ENCODE data around the gene MAK.

MAK gene

DNA sequence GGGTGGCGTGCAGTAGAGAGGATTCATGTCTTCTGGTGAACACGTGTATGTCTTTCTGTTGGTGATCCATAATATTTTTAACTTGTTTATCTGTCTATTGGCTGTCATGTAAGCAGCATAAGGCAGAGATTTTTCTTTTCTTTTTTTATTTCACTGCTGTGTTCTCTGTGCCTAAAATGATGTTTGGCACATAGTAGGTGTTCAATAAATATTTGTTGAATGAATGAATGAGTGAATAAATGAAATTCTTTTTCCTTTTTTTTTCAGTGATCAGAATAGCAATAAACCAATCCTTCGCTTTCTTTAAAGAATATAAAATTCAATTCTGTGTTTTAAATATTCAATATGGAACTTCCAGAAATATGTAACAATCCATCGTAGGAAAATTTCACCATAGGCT lies 30.0 kb downstream of the MAK start:
- H2AFZ ChIP-seq (ENCODE audit: insufficient read depth, low read length, poor library complexity): no peak overlapping the region
- no peak overlapping the region for H3K4ac ChIP-seq (ENCODE audit: low read depth, low read length)
- no peak overlapping the region for H3K23ac ChIP-seq (ENCODE audit: low read length)
- H3K4me3 ChIP-seq (ENCODE audit: low read depth, low read length): no peak overlapping the region
- H2BK12ac ChIP-seq (ENCODE audit: low read length): no peak overlapping the region
- H3K18ac ChIP-seq (ENCODE audit: low read length): no peak overlapping the region
- H3K4me2 ChIP-seq (ENCODE audit: low read length): no peak overlapping the region
- H3K9me3 ChIP-seq (ENCODE audit: insufficient read depth, low read depth, low read length): no peaks in the 10 kb centered on the region
- H3K36me3 ChIP-seq (ENCODE audit: control insufficient read depth in 1 of 2, insufficient read depth in 2 of 2, low read length in 2 of 2): no peaks in the 10 kb centered on the region
- H3K79me2 ChIP-seq (ENCODE audit: control insufficient read depth, insufficient read depth, low read length, poor library complexity): no peaks in the 10 kb centered on the region
- H3K79me1 ChIP-seq (ENCODE audit: low read length): no peaks in the 10 kb centered on the region
- no peaks in the 10 kb centered on the region for H3K27me3 ChIP-seq (ENCODE audit: insufficient read depth, low read length)
- no CpG with 5 or more reads among the region's 4 CpGs for WGBS (ENCODE audit: extremely low coverage, insufficient coverage, insufficient read length)
- H4K8ac ChIP-seq (ENCODE audit: low read depth, low read length): no peak overlapping the region
- H4K91ac ChIP-seq (ENCODE audit: low read depth, low read length): no peak overlapping the region
- no peak overlapping the region for H2AK5ac ChIP-seq (ENCODE audit: low read length)
- no peak overlapping the region for H2BK5ac ChIP-seq (ENCODE audit: low read depth, low read length, poor library complexity)
- no peak overlapping the region for H3K27ac ChIP-seq (ENCODE audit: low read depth, low read length)
- H4K12ac ChIP-seq (ENCODE audit: low read depth, low read length): no peak overlapping the region
- no peak for DNase-seq
- no peak overlapping the region for H3K14ac ChIP-seq (ENCODE audit: low read length)
- H3K4me1 ChIP-seq (ENCODE audit: control insufficient read depth in 1 of 2, insufficient read depth in 2 of 2, low read length in 2 of 2): no peaks in the 10 kb centered on the region
- no peak overlapping the region for H3K9ac ChIP-seq (ENCODE audit: low read length)
- no peak overlapping the region for H2BK120ac ChIP-seq (ENCODE audit: insufficient read depth, low read length, poor library complexity)

DNA sequence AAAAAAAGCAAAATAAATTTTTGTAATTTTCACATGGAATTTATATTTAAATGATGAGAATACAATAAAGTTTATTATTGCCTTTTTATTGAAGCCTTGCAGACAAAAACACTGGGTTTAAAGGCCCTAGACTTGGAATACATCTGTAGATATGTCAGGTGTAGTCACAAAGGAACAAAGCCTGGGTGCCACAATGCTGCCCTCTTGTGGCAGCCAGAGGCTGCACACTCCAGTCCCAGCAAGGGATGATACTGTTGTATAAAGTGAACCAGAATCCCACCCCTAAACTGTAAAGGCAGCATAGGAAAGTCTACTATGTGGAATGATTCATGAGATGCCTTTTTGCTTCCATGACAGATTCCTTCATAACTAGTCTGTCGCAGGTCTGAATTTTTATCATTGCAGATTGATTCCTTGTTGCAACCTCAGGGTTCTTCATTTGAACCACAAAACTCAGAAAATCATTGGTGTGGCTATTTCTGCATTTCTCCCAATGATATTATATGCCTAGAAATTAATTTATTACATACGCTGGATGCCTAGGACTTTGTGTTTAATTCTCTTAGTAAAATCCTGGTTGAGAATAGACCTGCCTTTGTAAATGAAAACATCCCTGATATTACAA lies 37.0 kb downstream of the MAK start:
- Histone ChIP-seq H3K79me2 (ENCODE audit: control insufficient read depth, insufficient read depth, low read length, poor library complexity) (no peaks in the 10 kb centered on the region), H3K23ac (ENCODE audit: low read length) (no peak overlapping the region), H3K79me1 (ENCODE audit: low read length) (no peaks in the 10 kb centered on the region), H3K4me2 (ENCODE audit: low read length) (no peak overlapping the region), H3K4me3 (ENCODE audit: low read depth, low read length) (no peak overlapping the region), H2AK5ac (ENCODE audit: low read length) (no peak overlapping the region), H3K4me1 (ENCODE audit: control insufficient read depth in 1 of 2, insufficient read depth in 2 of 2, low read length in 2 of 2) (no peaks in the 10 kb centered on the region), H2AFZ (ENCODE audit: insufficient read depth, low read length, poor library complexity) (no peak overlapping the region), H3K9ac (ENCODE audit: low read length) (no peak overlapping the region), H2BK120ac (ENCODE audit: insufficient read depth, low read length, poor library complexity) (no peak overlapping the region), H3K9me3 (ENCODE audit: insufficient read depth, low read depth, low read length) (no peaks in the 10 kb centered on the region), H3K14ac (ENCODE audit: low read length) (no peak overlapping the region), H3K27ac (ENCODE audit: low read depth, low read length) (no peak overlapping the region), H3K27me3 (ENCODE audit: insufficient read depth, low read length) (no peaks in the 10 kb centered on the region), H4K12ac (ENCODE audit: low read depth, low read length) (no peak overlapping the region), H3K4ac (ENCODE audit: low read depth, low read length) (no peak overlapping the region), H2BK5ac (ENCODE audit: low read depth, low read length, poor library complexity) (no peak overlapping the region), H4K8ac (ENCODE audit: low read depth, low read length) (no peak overlapping the region), H3K18ac (ENCODE audit: low read length) (no peak overlapping the region), H3K36me3 (ENCODE audit: control insufficient read depth in 1 of 2, insufficient read depth in 2 of 2, low read length in 2 of 2) (peaks cover 0 to 2% of the 10 kb centered on the region in 2 experiments), H2BK12ac (ENCODE audit: low read length) (no peak overlapping the region), H4K91ac (ENCODE audit: low read depth, low read length) (no peak overlapping the region)
- no CpG with 5 or more reads among the region's 2 CpGs for WGBS (ENCODE audit: extremely low coverage, insufficient coverage, insufficient read length)
- peak; percentile 49 to 80 for DNase-seq

DNA sequence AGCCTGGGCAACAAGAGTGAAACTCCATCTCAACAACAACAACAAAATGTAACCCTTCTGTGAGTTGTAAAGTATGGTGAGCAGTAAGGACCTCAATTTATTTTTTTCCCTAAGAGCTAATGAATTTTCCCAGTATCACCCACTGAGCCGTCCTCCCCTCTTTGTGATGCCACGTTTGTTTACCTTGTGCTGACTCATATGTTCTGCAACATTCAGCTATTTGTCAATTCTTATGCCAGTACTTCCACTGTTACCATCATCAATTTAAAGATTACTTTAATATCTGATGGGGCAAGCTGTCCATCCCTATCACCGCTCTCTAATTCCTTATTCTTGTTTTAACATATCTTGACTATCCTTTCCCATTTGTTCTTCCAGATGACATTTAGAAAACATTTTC lies 37.5 kb downstream of the MAK start:
- Histone ChIP-seq H3K4ac (ENCODE audit: low read depth, low read length) (no peak overlapping the region), H3K79me2 (ENCODE audit: control insufficient read depth, insufficient read depth, low read length, poor library complexity) (no peaks in the 10 kb centered on the region), H3K4me2 (ENCODE audit: low read length) (no peak overlapping the region), H3K27ac (ENCODE audit: low read depth, low read length) (no peak overlapping the region), H2AK5ac (ENCODE audit: low read length) (no peak overlapping the region), H3K9me3 (ENCODE audit: insufficient read depth, low read depth, low read length) (no peaks in the 10 kb centered on the region), H4K8ac (ENCODE audit: low read depth, low read length) (no peak overlapping the region), H3K79me1 (ENCODE audit: low read length) (no peaks in the 10 kb centered on the region), H2AFZ (ENCODE audit: insufficient read depth, low read length, poor library complexity) (no peak overlapping the region), H3K4me1 (ENCODE audit: control insufficient read depth in 1 of 2, insufficient read depth in 2 of 2, low read length in 2 of 2) (no peaks in the 10 kb centered on the region), H3K9ac (ENCODE audit: low read length) (no peak overlapping the region), H3K4me3 (ENCODE audit: low read depth, low read length) (no peak overlapping the region), H2BK12ac (ENCODE audit: low read length) (no peak overlapping the region), H4K91ac (ENCODE audit: low read depth, low read length) (no peak overlapping the region), H3K36me3 (ENCODE audit: control insufficient read depth in 1 of 2, insufficient read depth in 2 of 2, low read length in 2 of 2) (peaks cover 0 to 3% of the 10 kb centered on the region in 2 experiments), H3K27me3 (ENCODE audit: insufficient read depth, low read length) (no peaks in the 10 kb centered on the region), H2BK5ac (ENCODE audit: low read depth, low read length, poor library complexity) (no peak overlapping the region), H4K12ac (ENCODE audit: low read depth, low read length) (no peak overlapping the region), H2BK120ac (ENCODE audit: insufficient read depth, low read length, poor library complexity) (no peak overlapping the region), H3K18ac (ENCODE audit: low read length) (no peak overlapping the region), H3K14ac (ENCODE audit: low read length) (no peak overlapping the region), H3K23ac (ENCODE audit: low read length) (no peak overlapping the region)
- WGBS (ENCODE audit: extremely low coverage, insufficient coverage, insufficient read length): 100% methylated on average over 1 of the region's 3 CpGs
- DNase-seq: no peak

DNA sequence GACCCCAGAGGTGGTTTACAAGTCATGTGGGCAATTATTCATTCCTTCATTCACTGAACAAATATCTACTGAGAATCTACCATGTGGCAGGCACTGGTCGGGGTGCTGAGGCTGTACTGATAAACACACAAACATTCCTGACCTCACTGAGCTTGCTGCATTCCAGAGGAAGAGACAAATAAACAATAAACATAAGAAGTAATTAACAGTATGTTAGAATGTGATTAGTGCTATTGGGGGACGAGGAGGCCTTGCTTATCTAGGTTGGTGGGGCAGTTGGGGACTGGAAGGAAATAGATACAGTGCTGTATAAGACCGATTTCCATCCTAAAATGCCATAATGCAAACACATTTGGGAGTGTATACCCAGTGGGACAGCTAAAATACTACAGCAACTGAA lies 44.1 kb downstream of the MAK start:
- no peak overlapping the region for H2AFZ ChIP-seq (ENCODE audit: insufficient read depth, low read length, poor library complexity)
- H3K27me3 ChIP-seq (ENCODE audit: insufficient read depth, low read length): no peaks in the 10 kb centered on the region
- peaks cover 3% of the 10 kb centered on the region in 2 experiments for H3K36me3 ChIP-seq (ENCODE audit: control insufficient read depth in 1 of 2, insufficient read depth in 2 of 2, low read length in 2 of 2)
- H3K18ac ChIP-seq (ENCODE audit: low read length): no peak overlapping the region
- H3K14ac ChIP-seq (ENCODE audit: low read length): no peak overlapping the region
- H3K4me2 ChIP-seq (ENCODE audit: low read length): no peak overlapping the region
- no peak overlapping the region for H2BK5ac ChIP-seq (ENCODE audit: low read depth, low read length, poor library complexity)
- no peak overlapping the region for H4K91ac ChIP-seq (ENCODE audit: low read depth, low read length)
- no peaks in the 10 kb centered on the region for H3K9me3 ChIP-seq (ENCODE audit: insufficient read depth, low read depth, low read length)
- no CpG with 5 or more reads among the region's 3 CpGs for WGBS (ENCODE audit: extremely low coverage, insufficient coverage, insufficient read length)
- H3K4me3 ChIP-seq (ENCODE audit: low read depth, low read length): no peak overlapping the region
- no peak overlapping the region for H3K27ac ChIP-seq (ENCODE audit: low read depth, low read length)
- H3K4me1 ChIP-seq (ENCODE audit: control insufficient read depth in 1 of 2, insufficient read depth in 2 of 2, low read length in 2 of 2): no peaks in the 10 kb centered on the region
- no peak overlapping the region for H4K12ac ChIP-seq (ENCODE audit: low read depth, low read length)
- no peak overlapping the region for H2AK5ac ChIP-seq (ENCODE audit: low read length)
- no peaks in the 10 kb centered on the region for H3K79me1 ChIP-seq (ENCODE audit: low read length)
- H3K9ac ChIP-seq (ENCODE audit: low read length): no peak overlapping the region
- DNase-seq: no peak
- no peak overlapping the region for H2BK120ac ChIP-seq (ENCODE audit: insufficient read depth, low read length, poor library complexity)
- H2BK12ac ChIP-seq (ENCODE audit: low read length): no peak overlapping the region
- no peak overlapping the region for H3K4ac ChIP-seq (ENCODE audit: low read depth, low read length)
- H3K23ac ChIP-seq (ENCODE audit: low read length): no peak overlapping the region
- no peak overlapping the region for H4K8ac ChIP-seq (ENCODE audit: low read depth, low read length)
- no peaks in the 10 kb centered on the region for H3K79me2 ChIP-seq (ENCODE audit: control insufficient read depth, insufficient read depth, low read length, poor library complexity)

All from trophoblast cell (in vitro differentiated cells and primary cell).